Stimulated activated naive CD8-positive, alpha-beta T cell treated with anti-CD3 and anti-CD28 coated beads, Interleukin-15, amount 100 ng/mL, for 72 hours (primary cell): Measurements from ENCODE around the gene MYO3B.

Experiments used
- ATAC-seq: fragments of 150-1000 bp; cut with Tn5 transposase; 2 replicates; pipeline ENCODE4 v1.10.0; 2021; ENCODE audit warnings: mild to moderate bottlenecking, moderate library complexity
- DNase-seq, 2 donors: peaks; one replicate each; pipeline ENCODE4 v3.0.0; 2021 to 2022
- H3K27ac Mint-ChIP-seq, 2 donors: one replicate each; pipeline ENCODE4 v1.8.0; 2022; ENCODE audit warnings: mild to moderate bottlenecking in 2 of 2, mixed read lengths in 2 of 2, moderate library complexity in 2 of 2
- H3K27me3 Mint-ChIP-seq: one replicate; pipeline ENCODE4 v1.8.0; 2022; ENCODE audit warnings: mixed read lengths
- H3K4me1 Mint-ChIP-seq: one replicate; pipeline ENCODE4 v1.8.0; 2022; ENCODE audit warnings: mild to moderate bottlenecking, mixed read lengths
- H3K4me3 Mint-ChIP-seq, 2 donors: one replicate each; pipeline ENCODE4 v1.8.0; 2022; ENCODE audit warnings: mild to moderate bottlenecking in 2 of 2, mixed read lengths in 2 of 2, moderate library complexity in 1 of 2
- H3K9me3 Mint-ChIP-seq, 2 donors: one replicate each; pipeline ENCODE4 v1.8.0; 2022; ENCODE audit warnings: mixed read lengths in 2 of 2

The MYO3B gene

GRCh38 chr2:170553748-170554147, 375.8 kb downstream of the MYO3B start:
- Mint-ChIP-seq H3K9me3 (peaks cover 9 to 24% of the 10 kb centered on the region in 2 donors), H3K4me1 (no peaks in the 10 kb centered on the region), H3K4me3 (no peak overlapping the region), H3K27me3 (no peaks in the 10 kb centered on the region), H3K27ac (no peak overlapping the region)
- DNase-seq (no peak), ATAC-seq (no peak)

- ATAC-seq = no peak
- peaks cover 2% of the 10 kb centered on the region for H3K27me3 Mint-ChIP-seq
- no peaks in the 10 kb centered on the region for H3K4me1 Mint-ChIP-seq
- H3K4me3 Mint-ChIP-seq = no peak overlapping the region
- no peak for DNase-seq
- H3K27ac Mint-ChIP-seq = no peak overlapping the region
- peaks cover 9 to 24% of the 10 kb centered on the region in 2 donors for H3K9me3 Mint-ChIP-seq
Observed at GRCh38 chr2:170554278-170554955, 376.5 kb downstream of the MYO3B start.

GRCh38 chr2:170562928-170563327, 385.0 kb downstream of the MYO3B start:
- Mint-ChIP-seq H3K27me3 (peaks cover 21% of the 10 kb centered on the region), H3K4me1 (no peaks in the 10 kb centered on the region), H3K4me3 (no peak overlapping the region), H3K9me3 (no peaks in the 10 kb centered on the region), H3K27ac (no peak overlapping the region)
- ATAC-seq (no peak), DNase-seq (no peak)

GRCh38 chr2:170563401-170563800, 385.5 kb downstream of the MYO3B start:
- H3K4me3 Mint-ChIP-seq = no peak overlapping the region
- H3K27me3 Mint-ChIP-seq = peaks cover 21% of the 10 kb centered on the region
- ATAC-seq (no peak), DNase-seq (no peak)
- H3K9me3 Mint-ChIP-seq = no peaks in the 10 kb centered on the region
- no peaks in the 10 kb centered on the region for H3K4me1 Mint-ChIP-seq
- H3K27ac Mint-ChIP-seq = no peak overlapping the region

GRCh38 chr2:170566138-170566537, 388.2 kb downstream of the MYO3B start:
- H3K4me1 Mint-ChIP-seq = no peaks in the 10 kb centered on the region
- H3K27ac Mint-ChIP-seq = no peak overlapping the region
- H3K4me3 Mint-ChIP-seq = no peak overlapping the region
- peaks cover 30% of the 10 kb centered on the region for H3K27me3 Mint-ChIP-seq
- no peak for DNase-seq
- no peak for ATAC-seq
- H3K9me3 Mint-ChIP-seq = no peaks in the 10 kb centered on the region

GRCh38 chr2:170567429-170567828, 389.5 kb downstream of the MYO3B start:
- no peaks in the 10 kb centered on the region for H3K4me1 Mint-ChIP-seq
- ATAC-seq = no peak

GRCh38 chr2:170568511-170568910, 390.6 kb downstream of the MYO3B start:
- Mint-ChIP-seq H3K27ac (no peak overlapping the region), H3K4me3 (no peak overlapping the region), H3K4me1 (no peaks in the 10 kb centered on the region), H3K9me3 (no peaks in the 10 kb centered on the region), H3K27me3 (peaks cover 32% of the 10 kb centered on the region)
- DNase-seq = no peak
- ATAC-seq = no peak

More at GRCh38 chr2:170567429-170567828, 389.5 kb downstream of the MYO3B start:
- Mint-ChIP-seq H3K27me3 (peaks cover 32% of the 10 kb centered on the region), H3K27ac (no peak overlapping the region), H3K4me3 (no peak overlapping the region), H3K9me3 (no peaks in the 10 kb centered on the region)
- no peak for DNase-seq

GRCh38 chr2:170571612-170572011, 393.7 kb downstream of the MYO3B start:
- H3K4me1 Mint-ChIP-seq = no peaks in the 10 kb centered on the region
- peaks cover 46% of the 10 kb centered on the region for H3K27me3 Mint-ChIP-seq
- no peak overlapping the region for H3K4me3 Mint-ChIP-seq
- DNase-seq = no peak
- no peak for ATAC-seq
- no peaks in the 10 kb centered on the region for H3K9me3 Mint-ChIP-seq
- H3K27ac Mint-ChIP-seq = no peak overlapping the region

GRCh38 chr2:170573671-170574070, 395.7 kb downstream of the MYO3B start:
- Mint-ChIP-seq H3K9me3 (no peaks in the 10 kb centered on the region), H3K4me3 (no peak overlapping the region), H3K27me3 (peaks cover 46% of the 10 kb centered on the region), H3K4me1 (no peaks in the 10 kb centered on the region), H3K27ac (no peak overlapping the region)
- ATAC-seq (no peak), DNase-seq (no peak)

GRCh38 chr2:170576296-170576695, 398.3 kb downstream of the MYO3B start:
- no peak overlapping the region for H3K4me3 Mint-ChIP-seq
- ATAC-seq (no peak), DNase-seq (no peak)
- H3K27me3 Mint-ChIP-seq = peaks cover 21% of the 10 kb centered on the region
- H3K27ac Mint-ChIP-seq = no peak overlapping the region
- H3K9me3 Mint-ChIP-seq = no peaks in the 10 kb centered on the region
- no peaks in the 10 kb centered on the region for H3K4me1 Mint-ChIP-seq

- no peaks in the 10 kb centered on the region for H3K4me1 Mint-ChIP-seq
- H3K27ac Mint-ChIP-seq = no peak overlapping the region
- ATAC-seq = no peak
- no peak overlapping the region for H3K4me3 Mint-ChIP-seq
- H3K9me3 Mint-ChIP-seq = no peaks in the 10 kb centered on the region
- peaks cover 14% of the 10 kb centered on the region for H3K27me3 Mint-ChIP-seq
- no peak for DNase-seq
Observed at GRCh38 chr2:170577356-170577755, 399.4 kb downstream of the MYO3B start.

GRCh38 chr2:170578606-170579005, 400.7 kb downstream of the MYO3B start:
- Mint-ChIP-seq H3K4me3 (no peak overlapping the region), H3K27me3 (peaks cover 14% of the 10 kb centered on the region), H3K9me3 (no peaks in the 10 kb centered on the region), H3K4me1 (no peaks in the 10 kb centered on the region), H3K27ac (no peak overlapping the region)
- ATAC-seq (no peak), DNase-seq (no peak)

- Mint-ChIP-seq H3K27ac (no peak overlapping the region), H3K9me3 (no peaks in the 10 kb centered on the region), H3K4me1 (no peaks in the 10 kb centered on the region), H3K4me3 (no peak overlapping the region), H3K27me3 (peaks cover 12% of the 10 kb centered on the region)
- no peak for ATAC-seq
- DNase-seq = no peak
Observed at GRCh38 chr2:170579511-170579910, 401.6 kb downstream of the MYO3B start.

GRCh38 chr2:170582313-170582712, 404.4 kb downstream of the MYO3B start:
- Mint-ChIP-seq H3K9me3 (no peaks in the 10 kb centered on the region), H3K27me3 (peaks cover 6% of the 10 kb centered on the region), H3K4me1 (no peaks in the 10 kb centered on the region), H3K27ac (no peak overlapping the region), H3K4me3 (no peak overlapping the region)
- no peak for DNase-seq
- no peak for ATAC-seq

- Mint-ChIP-seq H3K4me3 (no peak overlapping the region), H3K4me1 (no peaks in the 10 kb centered on the region), H3K9me3 (no peaks in the 10 kb centered on the region), H3K27me3 (peaks cover 6% of the 10 kb centered on the region), H3K27ac (no peak overlapping the region)
- DNase-seq = no peak
- ATAC-seq = no peak
Observed at GRCh38 chr2:170582751-170583463, 405.0 kb downstream of the MYO3B start.

GRCh38 chr2:170585067-170585466, 407.1 kb downstream of the MYO3B start:
- H3K4me3 Mint-ChIP-seq = no peak overlapping the region
- no peak for ATAC-seq
- H3K27ac Mint-ChIP-seq = no peak overlapping the region
- H3K9me3 Mint-ChIP-seq = no peaks in the 10 kb centered on the region
- no peaks in the 10 kb centered on the region for H3K4me1 Mint-ChIP-seq
- DNase-seq = no peak
- peaks cover 6% of the 10 kb centered on the region for H3K27me3 Mint-ChIP-seq
